GM10248 (cell line): ENCODE data around the gene SNAI3.

Experiments
- CTCF ChIA-PET: fragments of 300-600 bp; sonication (Branson Sonifier 250); formaldehyde crosslinking; extraction: SDS; loops from one replicate; lab custom pipeline; 2021; ENCODE audit warnings: antibody characterized with exemption; lab: Yijun Ruan, JAX
- POLR2A ChIA-PET: fragments of 350-650 bp; sonication (Branson Sonifier 250); formaldehyde crosslinking; extraction: SDS; loops from one replicate; lab custom pipeline; 2020; ENCODE audit warnings: antibody characterized with exemption; lab: Yijun Ruan, JAX
- DNase-seq: peaks from one replicate; pipeline ENCODE4 v3.0.0; 2012; ENCODE audit errors: extremely low spot score
- TF ChIP-seq, protein P1 (sequence below): IDR thresholded peaks from 2 replicates; pipeline ENCODE4 v1.5.1; 2012; ENCODE audit warnings: mild to moderate bottlenecking, low read depth; ENCODE audit errors: extremely low read depth, missing control alignments, control extremely low read depth

SNAI3 gene

DNA sequence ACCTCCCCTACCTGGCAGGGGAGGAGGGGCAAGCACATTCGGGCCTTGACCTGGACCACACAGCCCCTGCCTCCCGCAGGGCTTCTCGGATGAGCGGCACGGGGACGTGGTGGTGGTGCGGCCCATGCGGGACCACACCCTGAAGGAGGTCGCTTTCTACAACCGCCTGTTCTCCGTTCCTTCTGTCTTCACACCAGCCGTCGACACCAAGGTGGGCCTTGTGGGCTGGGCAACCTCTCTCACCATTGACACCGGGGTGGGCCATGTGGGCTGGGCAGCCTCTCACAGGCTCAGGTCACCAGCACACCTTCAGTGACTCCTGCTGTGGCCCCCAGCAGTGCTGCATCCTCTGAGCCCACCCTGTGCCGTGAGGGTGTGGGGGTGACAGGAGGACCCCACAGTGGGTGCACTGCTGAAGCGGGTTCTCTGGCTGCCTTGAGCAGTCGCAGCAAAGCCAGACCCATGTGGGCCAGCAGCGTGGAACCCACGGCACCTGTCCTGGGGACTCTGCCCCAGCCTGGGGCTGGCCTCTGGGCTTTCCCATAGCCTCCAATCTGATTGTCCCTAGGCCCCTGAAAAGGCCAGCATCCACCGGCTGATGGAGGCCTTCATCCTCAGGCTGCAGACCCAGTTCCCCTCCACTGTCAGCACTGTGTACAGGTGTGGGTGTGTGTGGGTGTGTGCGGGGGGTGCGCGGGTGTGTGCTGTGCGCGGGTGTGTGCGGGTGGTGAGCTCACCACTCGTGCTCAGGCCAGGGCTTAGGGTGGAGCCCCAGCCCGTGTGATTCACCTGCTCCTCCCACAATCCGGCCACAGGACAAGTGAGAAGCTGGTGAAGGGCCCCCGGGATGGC, 27.5 kb upstream of the SNAI3 start:
- no peak for DNase-seq
- CTCF ChIA-PET, result interaction anchor here (6.2 kb wide), 1 partner anchor 22 kb away, joined by 38 read pairs; no protein-coding TSS in a partner anchor
- POLR2A ChIA-PET, result no interaction called here
- TF ChIP-seq, protein P1, sequence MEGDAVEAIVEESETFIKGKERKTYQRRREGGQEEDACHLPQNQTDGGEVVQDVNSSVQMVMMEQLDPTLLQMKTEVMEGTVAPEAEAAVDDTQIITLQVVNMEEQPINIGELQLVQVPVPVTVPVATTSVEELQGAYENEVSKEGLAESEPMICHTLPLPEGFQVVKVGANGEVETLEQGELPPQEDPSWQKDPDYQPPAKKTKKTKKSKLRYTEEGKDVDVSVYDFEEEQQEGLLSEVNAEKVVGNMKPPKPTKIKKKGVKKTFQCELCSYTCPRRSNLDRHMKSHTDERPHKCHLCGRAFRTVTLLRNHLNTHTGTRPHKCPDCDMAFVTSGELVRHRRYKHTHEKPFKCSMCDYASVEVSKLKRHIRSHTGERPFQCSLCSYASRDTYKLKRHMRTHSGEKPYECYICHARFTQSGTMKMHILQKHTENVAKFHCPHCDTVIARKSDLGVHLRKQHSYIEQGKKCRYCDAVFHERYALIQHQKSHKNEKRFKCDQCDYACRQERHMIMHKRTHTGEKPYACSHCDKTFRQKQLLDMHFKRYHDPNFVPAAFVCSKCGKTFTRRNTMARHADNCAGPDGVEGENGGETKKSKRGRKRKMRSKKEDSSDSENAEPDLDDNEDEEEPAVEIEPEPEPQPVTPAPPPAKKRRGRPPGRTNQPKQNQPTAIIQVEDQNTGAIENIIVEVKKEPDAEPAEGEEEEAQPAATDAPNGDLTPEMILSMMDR, result no peak

- TF ChIP-seq, protein P1, result no peak
- CTCF ChIA-PET, result interaction anchor here (6.2 kb wide), 1 partner anchor 23 kb away, joined by 38 read pairs; no protein-coding TSS in a partner anchor
- POLR2A ChIA-PET, result no interaction called here
- DNase-seq, result peak; percentile 43
Observed at GRCh38 chr16:88713054-88713453, 26.7 kb upstream of the SNAI3 start.

- TF ChIP-seq, protein P1, result no peak
- CTCF ChIA-PET, result no interaction called here
- POLR2A ChIA-PET, result no interaction called here
- DNase-seq, result no peak
Observed at GRCh38 chr16:88712362-88712979, 26.2 kb upstream of the SNAI3 start.

- TF ChIP-seq, protein P1, result no peak
- POLR2A ChIA-PET, result no interaction called here
- CTCF ChIA-PET, result interaction anchor here (5.5 kb wide), 1 partner anchor 25 kb away, joined by 23 read pairs; no protein-coding TSS in a partner anchor
- no peak for DNase-seq
Observed at GRCh38 chr16:88711750-88712340, 25.5 kb upstream of the SNAI3 start.

DNA sequence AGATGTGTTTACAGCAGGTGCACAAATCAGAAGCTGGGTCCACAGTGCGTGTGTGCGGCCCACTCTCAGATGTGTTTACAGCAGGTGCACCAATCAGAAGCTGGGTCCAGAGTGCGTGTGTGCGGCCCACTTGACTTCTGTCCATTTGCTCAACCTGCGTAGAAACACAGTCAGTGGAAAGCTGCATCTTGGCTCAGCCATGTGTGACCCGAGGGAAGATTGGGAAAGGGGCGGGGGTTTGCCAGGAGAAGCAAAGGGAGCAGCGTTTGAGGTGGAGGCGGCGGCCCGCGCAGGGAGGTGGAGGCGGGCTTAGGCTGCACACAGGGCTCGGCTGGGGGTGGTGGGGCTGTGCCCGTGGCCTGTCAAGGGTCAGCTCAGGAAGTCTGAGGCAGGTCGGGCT, 24.2 kb upstream of the SNAI3 start:
- DNase-seq, result no peak
- ChIA-PET POLR2A (no interaction called here), CTCF (interaction anchor here (1.2 to 5.5 kb wide), 3 partner anchors 27 to 70 kb away, joined by 3 to 23 read pairs (median 3); no protein-coding TSS in a partner anchor)
- TF ChIP-seq, protein P1, result no peak
